Activated T-cell treated with anti-CD3 and anti-CD28 coated beads for 24 hours (primary cell): ENCODE data around the gene SYNJ1.
A peak's percentile ranks its signal among the peaks of the same experiment; 100 is the strongest.
"Not testable (repeated sequence)": the region's sequence is repeated elsewhere in the genome, so short reads cannot be mapped to it uniquely, and the experiment has no call there.

Experiments used
- DNase-seq: peaks from one replicate; pipeline ENCODE4 v3.0.0-alpha.2; 2020; ENCODE audit warnings: low read depth

SYNJ1 gene

DNA sequence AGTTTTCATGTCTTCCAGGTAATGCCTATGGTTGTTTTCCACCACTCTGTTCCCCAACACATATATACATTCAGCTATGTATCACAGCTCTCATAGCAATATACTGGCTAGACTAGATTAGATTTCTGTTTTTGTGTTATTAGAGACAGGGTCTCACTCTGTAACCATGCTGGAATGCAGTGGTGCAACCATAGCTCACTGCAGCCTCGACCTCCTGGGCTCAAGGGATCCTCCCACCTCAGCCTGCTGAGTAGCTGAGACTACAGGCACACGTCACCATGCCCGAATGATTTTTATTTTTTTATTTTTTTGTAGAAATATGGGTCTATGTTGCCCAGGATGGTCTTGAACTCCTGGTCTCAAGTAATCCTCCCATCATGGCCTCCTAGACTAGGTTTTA, 37.7 kb downstream of the SYNJ1 start:
- no peak for DNase-seq

- DNase-seq = no peak
These were observed 40.0 kb downstream of the SYNJ1 start for GRCh38 chr21:32687643-32688345.

DNA sequence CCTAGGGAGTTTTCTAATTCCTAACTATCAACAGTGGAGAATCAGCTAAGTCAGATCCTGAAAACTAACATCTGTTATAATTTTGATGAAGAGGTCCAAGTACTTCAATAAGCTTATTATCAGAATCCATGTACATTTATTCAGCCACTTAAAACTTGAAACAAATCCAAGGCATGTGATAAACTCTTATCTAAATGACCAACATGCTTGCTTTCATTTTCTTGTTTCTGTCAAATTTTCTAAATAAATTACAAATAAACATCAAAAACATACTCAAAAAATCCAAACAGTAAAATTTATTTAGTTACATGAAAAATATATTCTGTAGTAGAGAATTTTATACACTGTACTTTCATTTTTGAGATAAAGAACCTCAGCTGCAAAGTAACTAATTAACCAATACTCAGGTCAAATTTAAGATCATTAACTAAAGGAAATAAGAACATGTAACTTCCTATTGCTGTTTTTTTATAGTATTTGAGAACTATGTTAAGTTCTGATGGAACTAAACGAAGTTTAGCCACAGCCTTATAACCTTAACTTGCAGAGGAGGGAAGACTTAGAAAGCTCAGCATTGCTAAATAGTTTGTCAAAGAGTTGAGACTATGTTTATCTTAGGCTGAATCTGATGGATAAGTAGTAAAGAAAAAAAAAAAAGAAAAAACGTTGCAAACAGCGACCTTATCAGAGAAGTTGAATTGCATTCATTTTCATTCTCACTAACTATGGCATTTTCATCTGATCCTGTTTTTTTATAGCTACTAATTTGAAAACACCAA, 44.9 kb downstream of the SYNJ1 start:
- no peak for DNase-seq

GRCh38 chr21:32674731-32675130, 53.1 kb downstream of the SYNJ1 start:
- DNase-seq = no peak

DNA sequence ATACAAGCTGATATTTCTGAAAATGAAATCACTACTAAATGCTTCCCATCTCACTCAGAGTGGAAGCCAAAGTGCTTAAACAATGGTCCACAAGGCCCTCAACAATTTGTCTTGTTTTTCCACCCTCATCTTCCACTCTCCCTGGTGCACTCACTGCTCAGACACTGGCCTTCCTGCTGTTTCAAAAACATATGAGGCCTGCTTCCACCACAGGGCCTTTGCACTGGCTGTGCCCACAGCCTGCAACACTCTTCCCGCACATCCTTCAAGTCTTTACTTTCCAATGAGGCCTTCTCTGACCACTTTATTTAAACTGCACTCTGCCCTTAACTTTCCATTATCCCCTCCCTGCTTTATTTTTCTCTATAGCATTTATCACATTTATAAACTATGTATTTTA, 53.8 kb downstream of the SYNJ1 start:
- DNase-seq = no peak

GRCh38 chr21:32666258-32666657, 61.6 kb downstream of the SYNJ1 start:
- DNase-seq = no peak

DNA sequence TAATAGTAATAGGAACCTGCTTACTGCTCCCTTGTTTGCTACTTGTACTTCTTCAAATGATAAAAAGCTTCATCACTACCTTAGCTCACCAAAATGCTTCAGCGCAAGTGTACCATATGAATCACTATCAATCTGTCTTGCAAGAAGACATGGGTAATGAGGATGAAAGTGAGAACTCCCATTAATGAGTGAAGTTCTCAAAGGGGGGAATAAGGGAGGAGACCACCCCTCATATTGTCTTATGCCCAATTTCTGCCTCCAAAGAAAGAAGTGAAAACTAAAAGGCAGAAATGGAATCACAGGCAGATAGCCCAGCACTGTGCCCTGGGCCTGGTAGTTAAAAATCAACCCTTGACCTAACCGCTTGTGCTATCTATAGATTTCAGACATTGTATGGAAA, 63.7 kb downstream of the SYNJ1 start:
- not testable (repeated sequence) for DNase-seq

DNA sequence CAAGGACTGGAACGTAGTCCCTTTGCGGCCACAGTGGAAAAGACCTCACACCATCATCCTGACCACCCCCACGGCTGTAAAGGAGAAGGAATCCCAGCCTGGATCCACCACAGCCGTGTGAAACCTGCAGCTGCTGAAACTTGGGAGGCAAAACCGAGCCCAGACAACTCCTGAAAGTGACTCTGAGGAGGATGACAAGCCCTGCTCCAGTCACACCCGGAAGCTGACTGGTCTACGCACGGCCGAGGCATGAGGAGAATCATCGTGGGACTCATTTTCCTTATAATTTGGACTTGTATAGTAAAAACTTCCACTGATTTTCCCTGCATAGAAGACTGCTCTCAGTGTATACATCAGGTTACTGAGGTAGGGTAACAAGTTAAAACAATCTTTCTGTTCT, 65.8 kb downstream of the SYNJ1 start:
- DNase-seq = not testable (repeated sequence)

DNA sequence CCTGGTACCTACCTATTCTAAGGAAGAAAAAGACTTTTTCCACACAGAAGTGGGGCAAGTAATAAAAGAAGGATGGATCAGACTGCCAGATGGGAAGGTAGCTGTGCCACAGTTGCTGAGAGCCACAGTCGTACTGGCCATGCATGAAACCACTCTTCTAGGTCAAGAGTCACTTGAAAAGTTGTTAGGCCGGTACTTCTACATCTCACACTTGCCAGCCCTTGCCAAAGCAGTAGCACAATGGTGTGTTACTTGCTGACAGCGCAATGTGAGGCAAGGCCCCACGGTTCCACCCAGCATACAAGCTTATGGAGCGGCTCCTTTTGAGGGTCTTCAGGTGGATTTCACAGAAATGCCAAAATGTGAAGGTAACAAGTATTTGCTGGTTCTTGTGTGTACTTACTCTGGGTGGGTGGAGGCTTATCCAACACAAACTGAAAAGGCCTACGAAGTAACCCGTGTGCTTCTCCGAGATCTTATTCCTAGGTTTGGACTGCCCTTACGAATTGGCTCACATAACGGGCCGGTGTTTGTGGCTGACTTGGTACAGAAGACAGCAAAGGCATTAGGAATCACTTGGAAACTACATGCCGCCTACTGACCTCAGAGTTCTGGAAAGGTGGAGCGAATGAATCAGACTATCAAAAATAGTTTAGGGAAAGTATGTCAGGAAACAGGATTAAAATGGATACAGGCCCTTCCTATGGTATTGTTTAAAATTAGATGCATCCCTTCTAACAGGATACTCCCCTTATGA, 66.6 kb downstream of the SYNJ1 start:
- DNase-seq = not testable (repeated sequence)

DNA sequence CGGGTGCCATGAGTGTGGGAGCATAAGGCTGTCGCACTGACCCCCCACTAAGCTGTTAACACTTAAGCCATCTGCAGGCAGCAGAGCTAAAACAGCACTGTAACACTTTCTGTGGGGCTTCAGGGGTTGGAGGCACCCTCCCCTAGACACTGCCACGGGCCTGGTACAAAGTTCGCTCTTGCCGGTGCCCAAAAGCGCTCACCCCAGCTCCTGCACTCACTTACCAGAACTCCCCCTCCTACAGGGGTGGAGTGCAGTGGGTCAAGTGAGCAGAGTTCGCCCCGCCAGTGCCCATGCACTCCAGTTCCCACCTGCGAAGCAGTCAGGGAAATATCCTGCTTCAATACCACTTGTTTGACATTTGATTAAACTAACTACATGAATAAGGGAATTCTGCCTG, 69.3 kb downstream of the SYNJ1 start:
- DNase-seq = no peak

- DNase-seq = peak; percentile 4
These were observed 74.4 kb downstream of the SYNJ1 start for GRCh38 chr21:32653326-32653901.

- no peak for DNase-seq
These were observed 79.6 kb downstream of the SYNJ1 start for GRCh38 chr21:32648165-32648564.

DNA sequence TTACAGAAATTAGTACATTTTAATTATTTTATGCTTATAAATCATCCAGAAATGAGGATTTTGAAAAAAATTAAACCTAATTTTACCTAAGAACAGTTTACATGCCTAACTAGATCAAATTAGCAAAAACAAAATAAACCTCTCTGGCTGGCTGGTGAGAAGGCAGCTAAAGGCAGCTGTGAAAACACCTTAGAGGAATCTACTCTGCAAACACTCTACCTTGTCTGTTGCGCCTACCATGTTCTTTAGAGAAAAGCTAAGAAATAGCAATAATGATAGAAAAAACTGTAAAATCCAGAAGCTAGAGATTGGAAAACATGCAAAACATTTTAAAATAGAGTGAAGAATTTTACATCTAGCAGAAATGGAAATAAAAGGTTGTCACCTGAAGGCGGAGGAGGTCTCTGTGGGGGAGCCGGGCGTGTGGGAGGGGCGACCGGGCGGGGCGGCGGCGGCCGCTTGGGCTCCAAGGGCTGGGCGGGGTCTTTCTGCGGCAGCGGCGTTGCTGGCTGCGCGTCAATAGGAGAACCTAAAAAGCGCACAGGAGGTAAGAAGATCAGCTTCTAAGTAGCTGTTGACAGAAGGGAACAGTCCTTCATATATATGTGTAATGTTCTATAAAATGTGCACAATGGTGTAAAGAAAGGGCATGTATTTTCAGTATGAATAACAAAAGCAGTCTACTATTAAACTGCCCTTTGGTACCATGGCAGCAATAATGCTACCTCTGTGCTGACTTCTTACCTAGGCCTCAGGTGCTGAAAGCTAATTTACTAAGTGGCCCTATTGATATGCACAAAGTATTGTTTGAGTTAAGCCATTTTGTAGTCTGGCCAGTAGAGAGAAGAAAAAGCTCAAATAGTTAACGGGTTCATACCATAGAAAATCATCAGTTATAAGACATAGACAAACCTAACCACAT, 82.3 kb downstream of the SYNJ1 start:
- no peak for DNase-seq

DNA sequence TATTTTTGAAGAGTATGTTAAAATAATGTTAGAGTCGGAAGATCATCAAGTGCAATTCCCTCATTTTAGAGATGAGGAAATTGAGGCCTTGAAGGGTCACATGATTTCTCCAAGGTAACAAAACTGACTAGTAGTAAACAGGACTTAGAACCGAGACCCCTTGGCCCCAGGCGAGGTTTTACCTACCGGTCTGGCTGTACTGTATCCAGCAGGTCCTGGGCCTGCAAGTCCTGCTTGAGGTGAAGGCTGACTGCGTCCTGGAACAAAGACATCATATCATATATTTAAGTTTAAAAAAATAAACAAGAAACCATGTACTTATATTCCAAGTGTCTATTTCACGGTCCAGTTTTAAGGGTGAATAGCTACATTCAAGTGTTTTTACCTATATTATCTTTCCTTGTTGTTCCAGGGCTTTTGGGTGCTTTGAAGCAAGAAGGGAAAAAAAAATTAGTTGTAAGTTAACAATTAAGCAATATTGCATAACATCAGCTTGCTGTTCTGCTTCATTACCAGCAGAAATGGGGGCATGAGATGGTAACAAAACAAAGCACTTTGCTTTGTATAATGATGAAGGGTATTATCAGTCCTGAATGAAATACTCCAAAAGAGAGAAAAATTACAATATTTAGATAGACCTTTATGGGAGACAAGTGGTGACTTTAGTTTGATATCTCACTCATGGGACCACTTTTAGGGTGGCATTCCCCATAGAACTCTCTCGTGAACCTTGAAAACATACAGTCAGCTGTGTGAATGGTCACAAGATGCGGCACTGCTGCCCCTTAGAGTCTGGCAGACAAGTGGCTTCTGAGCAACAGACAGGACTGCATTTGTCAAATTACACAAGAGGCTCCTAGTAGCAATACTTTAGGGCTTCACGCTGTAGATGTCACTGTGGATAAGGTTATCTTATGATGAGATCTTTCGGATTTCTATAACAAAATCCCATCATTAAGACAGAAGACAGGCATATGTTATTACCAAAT, 85.8 kb downstream of the SYNJ1 start:
- no peak for DNase-seq

- DNase-seq = no peak
These were observed 101.1 kb downstream of the SYNJ1 start for GRCh38 chr21:32626621-32627196.

DNA sequence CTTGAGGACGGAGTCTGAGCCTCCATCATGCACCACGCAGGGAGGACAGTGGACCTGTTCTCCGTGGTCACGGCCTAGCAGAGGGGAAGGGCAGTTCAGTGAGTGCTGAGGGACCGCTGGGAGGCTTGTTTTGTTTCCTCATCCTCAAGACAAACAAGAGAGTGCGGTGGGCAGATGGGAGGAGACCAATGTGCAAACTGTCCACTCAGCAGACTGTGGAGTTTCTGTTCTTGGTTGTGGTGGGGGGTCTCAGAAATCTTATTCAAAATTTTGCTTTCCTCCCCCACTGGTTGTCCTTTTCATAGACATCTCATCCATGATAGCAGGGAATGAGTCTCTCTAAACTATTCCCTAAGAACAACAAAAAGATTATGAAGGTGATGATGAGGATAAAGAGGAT, 109.6 kb downstream of the SYNJ1 start:
- not testable (repeated sequence) for DNase-seq

GRCh38 chr21:32613436-32614043, 114.3 kb downstream of the SYNJ1 start:
- DNase-seq = no peak

DNA sequence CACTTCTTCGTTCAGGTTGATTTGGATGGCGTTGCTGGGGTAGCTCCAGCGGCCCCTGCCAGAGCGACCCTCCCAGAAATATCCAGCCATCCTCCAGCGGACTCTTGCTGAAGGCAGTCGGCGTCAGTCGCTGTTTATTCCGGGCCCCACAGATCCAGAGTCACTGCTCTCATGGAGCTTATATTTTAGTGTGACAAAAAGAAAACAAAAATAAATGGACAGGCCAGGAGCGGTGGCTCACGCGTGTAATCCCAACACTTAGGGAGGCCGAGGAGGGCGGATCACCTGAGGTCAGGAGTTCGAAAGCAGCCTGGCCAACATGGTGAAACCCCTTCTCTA, 114.8 kb downstream of the SYNJ1 start:
- no peak for DNase-seq
